HG03135 (cell line): ENCODE results near the gene FOXN3.
A peak's percentile ranks its signal among the peaks of the same experiment; 100 is the strongest.

Source experiments
- ATAC-seq: cut with Tn5 transposase; IDR thresholded peaks from one replicate; pipeline ENCODE4 v1.9.1; 2021; ENCODE audit warnings: mild to moderate bottlenecking, moderate library complexity; ENCODE audit not compliant: unreplicated experiment

FOXN3 gene

DNA sequence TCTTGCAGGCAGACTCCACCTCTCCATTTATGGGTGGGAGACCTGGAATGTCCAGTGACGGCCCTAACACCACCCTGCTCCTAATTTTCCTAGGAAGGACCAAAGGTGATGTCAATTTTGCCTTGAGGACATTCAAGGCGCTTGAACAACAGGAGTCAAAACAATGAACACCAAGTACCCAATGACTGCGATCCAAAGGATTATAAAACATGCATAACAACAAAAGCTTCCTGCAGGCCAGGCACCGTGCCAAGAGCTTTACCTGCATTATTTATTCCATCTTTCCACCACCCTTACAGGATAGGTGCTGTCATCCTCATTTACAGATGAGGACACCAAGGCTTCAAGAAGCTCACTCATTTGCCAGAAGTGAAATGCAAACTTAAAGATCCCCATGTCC is 15.2 kb upstream of the FOXN3 start:
- no peak for ATAC-seq

DNA sequence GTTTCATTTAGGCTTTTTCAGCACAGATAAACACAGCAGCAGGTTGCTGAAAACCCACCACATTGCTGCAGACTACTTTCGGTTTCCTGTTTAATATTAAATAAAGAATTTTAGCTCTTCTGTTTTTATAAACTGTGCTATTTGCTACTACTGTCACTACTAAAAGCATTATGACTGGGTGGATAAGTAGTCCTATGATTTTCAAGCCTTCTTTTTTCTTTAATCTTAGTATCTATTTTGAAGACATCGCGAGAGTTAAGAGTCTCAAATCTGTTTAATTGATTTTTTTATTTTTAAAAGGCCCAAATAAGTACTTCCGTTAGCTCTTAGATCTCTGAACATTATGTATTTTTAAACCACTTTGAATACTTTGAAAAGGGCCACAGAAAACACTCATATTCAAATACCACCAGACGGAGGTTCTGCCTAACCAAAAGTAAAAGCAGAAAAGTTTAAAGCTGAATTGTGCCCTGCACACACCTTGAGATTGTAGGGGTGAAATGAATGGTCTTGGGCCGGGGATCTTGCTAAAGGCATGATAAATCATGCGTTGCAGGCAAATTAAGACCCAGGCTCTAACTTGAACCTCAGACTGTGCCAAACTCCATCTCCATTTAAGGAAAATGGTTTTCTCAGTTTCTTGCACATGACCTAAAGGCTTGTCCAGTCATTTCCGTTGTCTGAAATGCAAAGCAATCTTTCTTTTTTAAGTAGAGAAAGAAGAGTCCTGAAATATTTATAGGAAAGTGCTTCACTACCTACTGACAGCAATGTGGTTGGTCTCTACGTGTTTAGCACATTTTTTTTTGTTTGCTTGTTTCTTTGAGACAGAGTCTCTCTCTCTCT is 13.6 kb upstream of the FOXN3 start:
- ATAC-seq = peak; percentile 93

DNA sequence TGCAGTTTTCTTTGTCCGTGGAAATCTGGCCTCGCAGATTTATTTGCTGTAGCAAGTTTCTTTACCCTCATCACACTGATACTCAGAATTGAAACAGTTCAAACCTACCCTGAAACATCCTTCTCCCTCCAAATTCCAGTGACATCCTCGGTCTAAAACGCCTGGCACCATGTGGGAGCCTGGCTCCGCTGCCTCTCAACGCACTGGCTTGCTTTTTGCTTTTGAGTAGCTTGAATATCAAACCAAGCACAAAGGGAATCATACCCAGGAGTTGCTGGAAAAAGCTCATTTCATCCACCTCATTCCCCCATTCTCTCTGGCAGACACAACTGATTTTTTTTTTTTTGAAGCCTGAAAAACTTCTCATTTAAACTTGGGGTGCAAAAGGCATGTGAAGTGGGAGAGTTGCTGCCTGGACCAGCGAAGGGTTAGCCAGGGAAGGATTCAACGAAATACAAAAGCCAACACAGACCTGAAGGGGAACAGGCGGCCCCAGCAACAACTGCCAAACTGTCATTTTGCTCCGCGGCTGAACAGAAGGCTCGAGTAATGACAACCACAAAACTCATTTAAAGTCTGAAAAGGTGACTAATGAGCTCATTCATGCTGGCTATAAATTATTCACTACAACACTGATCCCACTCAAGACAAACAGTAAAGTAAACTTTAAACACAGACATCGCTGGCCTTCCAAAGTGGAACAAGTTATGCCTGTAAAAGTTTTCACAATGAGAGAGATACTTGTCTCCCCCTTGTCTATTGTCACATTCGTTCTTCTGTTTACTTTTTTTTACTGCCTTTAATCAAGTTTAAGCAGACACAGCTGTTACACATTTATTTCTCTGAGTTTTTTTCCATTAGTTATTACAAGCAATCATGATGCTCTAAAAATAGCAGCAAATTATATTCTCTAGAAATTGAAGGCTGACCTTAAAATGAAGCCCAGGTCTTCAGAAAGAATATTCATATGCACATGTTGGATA is 12.5 kb upstream of the FOXN3 start:
- ATAC-seq = no peak

DNA sequence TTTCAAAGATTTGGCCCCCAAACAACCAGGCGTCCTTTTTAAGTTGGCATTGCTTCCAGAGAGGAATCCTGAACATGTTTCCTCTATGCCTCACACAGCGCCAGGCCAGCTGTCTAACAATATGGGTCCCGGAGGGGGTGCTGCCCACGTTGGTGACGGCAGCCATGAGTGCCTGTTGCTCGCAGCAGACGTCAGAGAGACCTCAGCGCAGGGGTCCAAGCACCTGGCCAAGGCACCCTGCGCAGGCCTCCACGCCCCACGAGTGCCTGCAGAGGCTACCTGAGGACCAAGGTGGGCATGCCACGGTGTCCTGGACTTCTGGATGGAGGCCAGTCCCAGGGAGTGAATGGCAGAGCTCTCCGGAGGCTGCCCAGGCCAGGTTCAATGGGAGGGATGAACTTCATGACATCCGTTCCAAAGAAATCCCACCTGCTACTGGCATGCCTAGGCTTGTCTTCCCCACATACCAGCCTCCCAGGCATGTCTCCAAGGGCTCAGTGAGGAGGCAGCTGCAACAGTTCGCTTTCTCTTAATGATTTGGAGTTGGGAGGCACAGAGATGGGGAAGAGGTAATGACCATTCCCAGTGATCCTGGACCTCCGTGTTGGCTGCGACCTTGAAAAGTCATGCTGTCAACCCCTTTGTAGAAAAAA is 11.6 kb upstream of the FOXN3 start:
- no peak for ATAC-seq

DNA sequence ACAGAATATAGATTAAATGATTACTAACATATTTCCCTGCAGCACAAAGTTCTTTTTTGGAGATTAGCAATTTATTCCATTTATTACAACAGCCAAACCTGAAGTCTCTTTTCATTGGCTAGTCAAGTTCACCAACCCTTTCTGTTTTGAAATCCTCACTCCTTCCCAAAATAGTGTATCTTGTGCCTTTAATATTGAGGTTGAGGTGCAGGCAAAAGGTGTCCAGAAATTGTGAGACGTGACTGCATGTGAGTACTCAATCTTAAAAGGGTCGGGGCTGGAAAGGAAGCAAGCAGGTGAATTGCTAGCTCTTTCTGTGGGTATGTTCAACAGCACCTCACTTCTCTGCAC is 11.1 kb upstream of the FOXN3 start:
- no peak for ATAC-seq

DNA sequence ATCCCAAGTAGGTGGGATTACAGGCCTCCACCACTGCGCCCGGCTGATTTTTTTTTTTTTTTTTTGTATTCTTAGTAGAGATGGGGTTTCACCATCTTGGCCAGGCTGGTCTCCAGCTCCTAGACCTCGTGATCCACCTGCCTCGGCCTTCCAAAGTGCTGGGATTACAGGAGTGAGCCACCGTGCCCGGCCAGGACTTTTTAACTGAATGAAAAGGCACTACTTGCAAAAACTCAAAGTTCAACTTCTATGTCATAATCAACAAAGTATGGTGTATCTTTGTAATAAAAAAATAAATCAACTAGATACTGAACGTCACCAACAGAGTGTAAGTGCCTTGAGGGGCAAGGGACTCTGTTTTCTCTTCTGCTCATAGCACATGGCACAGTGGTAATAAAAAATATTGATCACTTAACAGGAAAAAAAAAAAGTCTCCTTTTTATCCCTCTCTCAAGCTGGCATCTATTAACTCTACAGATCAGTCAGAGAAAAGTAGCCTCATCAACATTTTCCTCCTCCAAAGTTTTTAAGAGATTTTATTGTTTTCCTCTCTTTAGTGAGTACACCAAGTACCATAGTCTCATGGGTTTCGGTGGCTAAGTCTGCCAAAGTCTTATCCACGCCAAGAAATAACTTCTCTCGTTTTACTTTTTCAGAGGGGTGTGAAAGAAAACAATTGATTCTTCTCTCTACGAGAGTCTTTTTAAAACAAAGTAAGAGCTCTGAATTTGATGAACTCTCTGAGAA is 10.6 kb upstream of the FOXN3 start:
- ATAC-seq = no peak

DNA sequence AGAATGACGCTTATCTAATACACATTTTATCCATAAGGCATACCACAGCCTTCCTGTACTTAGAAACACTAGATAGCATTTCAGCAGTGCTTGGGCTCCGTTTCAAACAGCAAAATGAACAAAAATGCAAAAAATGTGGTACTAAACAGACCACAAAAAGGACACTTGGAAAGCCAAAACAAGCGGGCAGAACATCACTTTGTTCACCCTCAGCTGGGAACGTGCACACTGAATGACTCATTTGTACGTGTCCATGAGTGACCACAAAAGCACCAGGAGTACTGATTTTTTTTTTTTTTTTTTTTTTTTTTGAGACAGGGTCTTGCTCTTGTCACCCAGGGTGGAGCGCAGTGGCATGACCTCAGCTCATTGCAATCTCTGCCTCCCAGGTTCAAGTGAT is 8.9 kb upstream of the FOXN3 start:
- no peak for ATAC-seq

DNA sequence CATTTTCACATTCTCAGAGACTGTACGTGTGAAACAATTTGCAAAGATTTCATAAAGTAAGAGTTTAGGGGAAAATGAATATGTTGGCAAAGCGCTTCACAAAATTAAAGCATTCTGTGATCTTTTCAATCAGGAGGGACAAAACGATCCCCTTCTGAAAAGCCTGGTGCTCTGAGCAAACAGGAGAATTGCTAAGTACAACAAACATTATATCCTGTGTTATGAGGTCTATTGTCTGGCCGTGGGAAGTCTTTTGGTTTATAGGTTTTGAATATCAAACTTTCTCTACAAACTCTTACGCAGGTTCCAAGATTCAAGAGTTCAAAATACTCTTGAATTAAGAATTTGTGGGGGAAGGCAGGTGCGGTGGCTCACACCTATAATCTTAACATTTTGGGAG is 7.2 kb upstream of the FOXN3 start:
- ATAC-seq = no peak

DNA sequence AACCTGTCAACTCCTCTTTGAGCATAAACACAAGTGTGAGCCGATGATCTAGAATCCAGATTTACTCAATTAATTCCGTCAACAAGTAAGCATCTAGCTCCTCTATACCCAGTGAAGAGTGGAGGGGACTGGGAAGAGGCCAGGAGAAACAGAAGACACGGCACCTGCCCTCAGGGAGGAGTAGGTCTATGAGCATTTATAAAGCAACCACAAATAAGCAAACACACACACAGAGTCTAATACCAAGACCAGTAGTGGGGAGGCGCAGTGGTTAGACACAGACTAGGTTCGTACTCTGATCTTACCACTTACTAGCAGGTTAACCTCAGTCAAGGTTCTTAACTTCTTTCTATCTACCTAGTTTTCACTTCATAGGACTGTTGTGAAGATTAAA is 5.9 kb upstream of the FOXN3 start:
- ATAC-seq = no peak

DNA sequence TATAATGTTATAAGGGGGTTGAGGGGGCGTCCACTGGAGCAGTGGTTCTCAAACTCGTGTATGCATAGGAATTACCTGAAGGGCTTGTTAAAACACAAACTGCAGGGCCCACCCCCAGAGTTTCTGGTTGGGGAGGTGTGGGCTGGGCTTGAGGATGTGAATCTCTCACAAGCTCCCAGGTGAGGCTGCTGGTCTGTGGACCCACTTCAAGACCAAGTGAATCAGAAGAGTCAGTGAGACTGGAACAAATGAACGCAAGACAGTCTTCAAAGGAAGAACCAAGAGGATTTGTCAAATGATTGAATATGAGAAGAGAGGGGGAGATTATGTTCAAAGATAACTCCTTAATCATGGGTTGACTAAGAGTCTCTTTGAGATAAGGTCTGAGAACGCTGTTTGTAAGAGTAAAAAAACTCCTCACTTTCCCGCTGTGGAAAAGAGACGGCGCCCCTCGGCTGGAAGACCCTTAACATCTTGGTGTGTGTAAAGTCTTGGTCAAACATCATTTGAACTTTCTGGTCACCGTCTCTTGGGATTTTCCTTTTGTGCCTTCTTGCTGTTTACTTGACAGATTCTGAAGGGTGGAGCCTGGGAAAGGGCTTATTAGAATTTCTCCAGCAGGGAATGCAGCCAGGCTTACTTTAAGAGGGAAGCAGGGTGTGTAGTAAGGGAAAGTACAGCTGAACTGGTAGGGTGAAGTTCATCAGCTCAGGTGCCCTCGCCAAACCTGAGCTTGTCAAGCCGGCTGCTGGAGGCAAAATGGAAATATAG is 5.3 kb upstream of the FOXN3 start:
- no peak for ATAC-seq

DNA sequence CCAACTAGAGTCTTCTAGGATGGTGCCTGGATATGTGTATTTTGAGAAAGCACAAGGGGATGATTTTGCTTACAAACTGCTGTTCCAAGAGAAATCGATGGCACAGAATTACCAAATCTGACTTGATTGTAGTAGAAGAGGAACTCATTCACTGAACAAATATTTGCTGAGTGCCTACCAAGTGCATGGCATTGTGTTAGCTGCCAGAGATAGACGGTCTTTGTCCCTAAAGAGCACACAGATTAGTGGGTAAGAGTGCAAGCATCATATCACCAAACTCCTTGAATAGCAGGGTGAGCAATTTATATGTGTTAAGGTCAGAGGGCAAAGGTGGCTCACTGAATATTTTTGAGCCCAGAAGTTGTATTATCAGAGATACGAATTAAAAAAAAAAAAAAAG is 3.5 kb upstream of the FOXN3 start:
- ATAC-seq = no peak

DNA sequence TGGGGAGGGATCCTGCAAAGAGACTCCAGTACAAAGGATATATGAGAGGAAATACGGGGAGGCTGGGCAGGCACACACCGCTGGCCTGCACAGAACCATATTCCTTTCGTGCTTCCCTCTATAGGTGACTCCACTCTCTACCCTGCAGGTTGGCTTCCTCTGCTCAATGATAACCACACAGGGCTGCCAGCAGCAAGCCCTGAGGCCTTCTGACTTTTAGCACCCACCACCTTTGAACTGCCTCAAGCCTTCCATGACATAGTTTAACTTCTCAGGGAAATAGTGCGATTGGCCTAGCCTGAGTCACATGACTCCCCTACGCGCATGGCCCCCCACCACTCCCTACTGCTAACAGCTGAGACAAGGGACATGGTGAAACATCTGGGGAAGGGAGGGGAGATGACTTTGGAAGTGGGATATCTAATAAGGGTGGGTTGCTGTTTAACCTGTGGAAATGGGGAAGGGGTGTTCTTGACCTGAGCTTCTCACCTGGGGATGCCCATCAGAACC is 3.0 kb upstream of the FOXN3 start:
- ATAC-seq = no peak

DNA sequence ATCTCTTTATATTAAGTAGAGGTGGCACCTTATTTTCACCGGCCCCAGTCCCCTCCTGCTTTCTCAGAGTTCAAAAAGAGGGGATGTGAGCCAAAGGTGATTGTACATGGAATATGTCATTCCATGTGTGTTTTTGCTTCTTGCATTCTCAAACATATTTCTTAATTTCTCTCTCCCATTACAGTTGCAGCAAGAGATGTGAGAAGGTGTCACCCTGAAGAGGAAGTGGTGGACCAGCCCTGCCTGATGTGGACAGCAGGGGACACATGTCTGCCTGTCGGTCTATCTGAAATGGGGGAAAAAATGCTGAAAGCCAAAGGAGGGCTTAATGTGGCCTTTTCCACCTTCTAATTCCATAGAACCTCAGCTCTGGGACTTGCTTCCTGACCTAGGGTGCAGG is 1.9 kb upstream of the FOXN3 start:
- no peak for ATAC-seq

DNA sequence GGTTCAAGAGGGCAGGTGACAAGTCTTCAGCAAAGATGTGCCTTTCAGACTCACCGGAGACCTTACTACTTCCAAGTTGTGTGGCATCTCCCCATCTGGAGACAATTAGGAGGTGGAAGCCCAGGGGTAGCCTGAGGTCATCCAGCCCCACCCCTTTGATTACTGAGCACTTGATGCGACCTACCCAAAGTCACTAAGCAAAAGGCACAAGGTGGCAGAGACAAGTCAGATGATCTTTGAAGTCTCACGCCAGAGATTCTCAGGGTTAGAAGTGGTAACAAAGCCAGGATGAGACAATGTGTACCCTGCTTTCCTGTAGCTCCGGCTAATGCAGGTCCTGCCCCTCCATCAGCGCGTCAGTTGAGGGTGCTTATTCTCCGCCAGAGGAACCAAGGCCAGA is 1.4 kb upstream of the FOXN3 start:
- ATAC-seq = no peak

DNA sequence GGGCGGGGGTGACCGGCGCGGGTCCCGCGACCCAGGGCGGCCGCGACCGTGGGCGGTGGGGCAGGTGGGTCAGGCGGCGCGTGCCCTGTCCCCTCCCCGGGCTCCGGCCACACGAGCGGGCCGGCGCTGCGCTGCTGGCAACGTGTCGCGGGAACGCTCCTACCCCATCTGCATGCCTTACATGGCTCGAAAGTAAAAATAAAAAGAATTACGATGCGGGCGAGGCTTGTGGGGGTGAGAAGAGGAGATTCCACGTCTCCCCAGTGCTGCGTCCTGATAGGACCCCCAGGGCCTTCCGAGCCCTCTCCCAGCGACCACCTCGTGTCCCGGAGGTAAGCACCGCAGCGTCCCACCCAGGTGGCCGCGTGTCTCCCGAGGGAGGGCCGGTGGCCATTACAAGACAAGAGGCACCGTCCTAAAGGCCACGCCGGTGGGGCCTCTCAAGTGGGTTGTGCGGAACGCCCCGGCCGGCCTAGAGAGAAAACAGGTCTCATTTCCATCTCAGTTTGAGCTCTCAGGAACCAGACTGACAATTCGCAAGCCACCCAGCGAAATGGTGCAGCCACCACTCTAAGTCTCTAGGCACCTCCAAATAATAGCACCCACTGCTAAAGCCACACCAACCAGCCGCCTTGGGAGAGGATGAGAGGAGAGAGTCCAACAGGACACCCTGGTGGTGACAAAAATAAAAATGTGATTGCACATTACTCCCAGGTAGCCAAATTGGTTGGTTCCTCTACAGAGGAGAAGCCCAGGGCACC is 612 bp upstream of the FOXN3 start:
- peak; percentile 50 for ATAC-seq

DNA sequence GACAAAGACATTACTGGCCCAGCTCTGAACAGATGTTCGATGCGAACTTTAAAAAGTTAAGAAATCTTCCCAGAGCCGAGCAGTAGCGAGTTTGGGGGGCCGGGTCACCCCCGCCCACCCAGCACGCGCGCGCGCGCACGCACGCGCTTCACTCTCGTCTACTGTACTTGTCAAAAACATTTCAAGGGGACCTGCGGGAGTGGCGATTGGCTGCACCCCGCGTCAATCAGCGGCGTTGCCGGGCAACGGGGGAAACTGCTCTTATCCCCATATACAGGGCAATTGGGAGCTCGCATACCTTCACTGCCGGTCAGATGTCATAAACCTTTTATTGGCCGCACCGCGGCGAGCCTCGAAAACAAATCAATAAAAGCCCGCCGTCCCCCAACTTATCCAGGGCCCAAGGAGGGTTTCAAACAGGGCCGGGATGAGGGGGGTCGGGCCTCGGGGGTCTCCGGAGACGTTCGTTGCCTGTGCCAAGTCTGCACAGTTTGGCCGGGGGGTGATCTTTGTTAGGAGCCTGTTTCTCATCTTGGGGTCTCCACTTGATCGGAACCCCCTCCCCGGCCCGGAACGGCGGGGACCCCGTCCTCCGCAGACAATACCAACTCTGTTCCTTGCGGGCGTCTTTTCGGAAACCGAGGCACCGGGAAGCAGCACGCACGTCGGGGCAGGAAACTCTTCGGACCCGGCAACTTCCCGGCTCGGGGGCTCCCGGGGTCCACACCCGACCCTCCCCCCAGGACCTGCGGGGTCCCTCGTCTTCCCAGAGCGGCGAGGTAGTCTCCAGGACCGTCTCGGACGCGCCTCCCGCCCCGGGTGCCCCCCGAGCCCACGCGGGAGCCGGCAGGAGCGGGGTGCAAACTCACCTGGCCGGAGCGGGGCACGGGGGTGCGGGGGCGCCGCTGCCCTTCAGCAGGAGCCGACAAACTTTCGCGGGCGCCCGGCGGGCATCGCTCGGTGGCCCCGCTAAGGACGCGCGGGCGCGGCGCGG is 734 bp downstream of the FOXN3 start:
- ATAC-seq = peak; percentile 79

DNA sequence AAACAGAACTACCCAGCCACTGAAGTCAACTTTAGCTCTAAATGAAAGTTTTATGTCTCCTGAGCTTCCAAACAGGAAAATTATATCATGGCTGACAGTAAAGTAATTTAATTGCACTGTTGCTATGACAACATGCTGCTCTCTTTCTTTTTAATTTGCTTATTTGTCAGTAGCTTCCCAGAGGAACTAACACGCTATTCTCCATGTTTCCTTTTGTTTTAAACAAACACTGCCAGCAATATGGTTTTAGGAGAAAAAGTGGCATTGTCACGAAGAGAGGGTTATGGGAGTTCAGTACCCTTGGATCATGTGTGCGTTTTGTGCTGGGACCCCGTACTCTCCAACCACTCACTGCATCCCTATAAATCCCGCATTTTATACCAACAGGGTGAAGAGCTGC is 1.9 kb downstream of the FOXN3 start:
- no peak for ATAC-seq

DNA sequence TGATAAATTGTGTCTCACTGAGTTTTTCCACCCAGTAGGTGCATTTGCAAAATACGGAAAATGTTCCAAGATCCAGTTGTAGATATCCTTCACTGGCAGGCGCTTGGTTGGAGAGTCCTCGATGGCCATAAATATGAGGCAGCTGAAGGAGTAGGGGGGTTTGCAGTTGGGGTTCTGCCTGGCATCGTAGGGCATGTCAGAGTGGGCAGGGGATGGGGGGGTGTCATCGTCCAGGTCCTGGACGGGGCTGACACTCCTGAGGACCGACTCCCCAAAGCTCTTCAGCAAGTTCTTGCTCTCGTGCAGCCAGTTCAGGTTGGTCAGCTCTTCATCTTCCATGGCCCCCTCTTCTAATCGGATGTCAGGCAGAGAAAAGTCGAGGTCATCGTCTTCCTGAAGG is 5.1 kb downstream of the FOXN3 start:
- ATAC-seq = no peak
